Lower lobe of right lung (tissue), 2 donors: ENCODE results near the gene DAB2IP. TPM values are rescaled to one million over a fixed set of nuclear protein-coding genes. Genes with fewer than 3 reads are reported as not detected.

Source experiments
- ATAC-seq, 2 donors: fragments of 200-7000 bp; cut with Tn5 transposase; one replicate each; pipeline ENCODE4 v1.9.1; 2020 to 2022; ENCODE audit warnings: mild to moderate bottlenecking in 2 of 2, moderate library complexity in 2 of 2
- DNase-seq: peaks from one replicate; pipeline ENCODE4 v3.0.0-alpha.2; 2020
- H3K27ac ChIP-seq: fragments of 200-600 bp; one replicate; pipeline ENCODE4 v1.8.0; 2022
- H3K27me3 ChIP-seq: fragments of 200-600 bp; one replicate; pipeline ENCODE4 v1.8.0; 2022; ENCODE audit warnings: low read depth
- H3K36me3 ChIP-seq: fragments of 200-600 bp; one replicate; pipeline ENCODE4 v1.8.0; 2022; ENCODE audit warnings: mild to moderate bottlenecking
- H3K4me1 ChIP-seq: fragments of 200-600 bp; one replicate; pipeline ENCODE4 v1.8.0; 2022
- H3K4me3 ChIP-seq: fragments of 200-600 bp; one replicate; pipeline ENCODE4 v1.8.0; 2022; ENCODE audit warnings: mild to moderate bottlenecking
- H3K9me3 ChIP-seq: fragments of 200-600 bp; one replicate; pipeline ENCODE4 v1.8.0; 2022
- intact Hi-C: fragments of 100-400 bp; cut with DNase I; formaldehyde crosslinking; loops from one replicate; pipeline ENCODE4 v1.11.0; 2022
- total RNA-seq: library from RNA; stranded (reverse); fragmentation: NEBNext Ultra II Directional; extraction: Animal tissue kit (Norgen Biotek cat#: 25700); gene quantifications from one replicate; pipeline ENCODE4 v1.2.1, GENCODE V29; 2021
- TF ChIP-seq, protein P1 (sequence below): fragments of 200-600 bp; IDR thresholded peaks from one replicate; pipeline ENCODE4 v1.8.0; 2022; ENCODE audit warnings: antibody characterized with exemption, mild to moderate bottlenecking
- donor health status: DM: no; HTN: yes; CAD: no; lungs with severe emphysema.

DAB2IP gene
- total RNA-seq, 1 donor from 2014 or later: 54.1 TPM

DNA sequence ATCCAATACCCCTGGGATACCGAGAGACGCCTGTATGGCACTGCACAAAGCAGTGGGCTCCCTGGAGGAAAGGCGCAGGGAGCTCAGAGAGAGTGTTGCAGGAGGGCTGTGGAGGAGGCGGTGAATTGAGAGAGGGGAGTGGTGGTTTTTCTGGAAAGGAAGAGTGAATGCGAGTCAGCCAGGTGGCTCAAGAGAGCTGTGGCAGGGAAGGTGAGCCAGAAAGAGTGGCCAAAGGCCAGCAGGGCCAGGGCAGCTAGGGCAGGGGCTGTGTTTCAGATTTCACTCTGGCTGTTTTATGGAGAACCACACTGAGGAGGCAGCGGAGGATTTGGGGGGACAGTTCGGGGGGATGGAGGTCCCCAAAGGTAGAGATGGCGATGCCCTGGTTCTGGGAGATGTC lies 13.0 kb upstream of the DAB2IP start:
- intact Hi-C loops: no loop called here
- no peak overlapping the region for H3K4me3 ChIP-seq
- H3K9me3 ChIP-seq: no peaks in the 10 kb centered on the region
- no peaks in the 10 kb centered on the region for H3K27me3 ChIP-seq
- no peak for ATAC-seq
- TF ChIP-seq, protein P1, sequence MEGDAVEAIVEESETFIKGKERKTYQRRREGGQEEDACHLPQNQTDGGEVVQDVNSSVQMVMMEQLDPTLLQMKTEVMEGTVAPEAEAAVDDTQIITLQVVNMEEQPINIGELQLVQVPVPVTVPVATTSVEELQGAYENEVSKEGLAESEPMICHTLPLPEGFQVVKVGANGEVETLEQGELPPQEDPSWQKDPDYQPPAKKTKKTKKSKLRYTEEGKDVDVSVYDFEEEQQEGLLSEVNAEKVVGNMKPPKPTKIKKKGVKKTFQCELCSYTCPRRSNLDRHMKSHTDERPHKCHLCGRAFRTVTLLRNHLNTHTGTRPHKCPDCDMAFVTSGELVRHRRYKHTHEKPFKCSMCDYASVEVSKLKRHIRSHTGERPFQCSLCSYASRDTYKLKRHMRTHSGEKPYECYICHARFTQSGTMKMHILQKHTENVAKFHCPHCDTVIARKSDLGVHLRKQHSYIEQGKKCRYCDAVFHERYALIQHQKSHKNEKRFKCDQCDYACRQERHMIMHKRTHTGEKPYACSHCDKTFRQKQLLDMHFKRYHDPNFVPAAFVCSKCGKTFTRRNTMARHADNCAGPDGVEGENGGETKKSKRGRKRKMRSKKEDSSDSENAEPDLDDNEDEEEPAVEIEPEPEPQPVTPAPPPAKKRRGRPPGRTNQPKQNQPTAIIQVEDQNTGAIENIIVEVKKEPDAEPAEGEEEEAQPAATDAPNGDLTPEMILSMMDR: no peak
- DNase-seq: no peak
- no peak overlapping the region for H3K27ac ChIP-seq
- H3K4me1 ChIP-seq: peaks cover 34% of the 10 kb centered on the region
- H3K36me3 ChIP-seq: no peaks in the 10 kb centered on the region

DNA sequence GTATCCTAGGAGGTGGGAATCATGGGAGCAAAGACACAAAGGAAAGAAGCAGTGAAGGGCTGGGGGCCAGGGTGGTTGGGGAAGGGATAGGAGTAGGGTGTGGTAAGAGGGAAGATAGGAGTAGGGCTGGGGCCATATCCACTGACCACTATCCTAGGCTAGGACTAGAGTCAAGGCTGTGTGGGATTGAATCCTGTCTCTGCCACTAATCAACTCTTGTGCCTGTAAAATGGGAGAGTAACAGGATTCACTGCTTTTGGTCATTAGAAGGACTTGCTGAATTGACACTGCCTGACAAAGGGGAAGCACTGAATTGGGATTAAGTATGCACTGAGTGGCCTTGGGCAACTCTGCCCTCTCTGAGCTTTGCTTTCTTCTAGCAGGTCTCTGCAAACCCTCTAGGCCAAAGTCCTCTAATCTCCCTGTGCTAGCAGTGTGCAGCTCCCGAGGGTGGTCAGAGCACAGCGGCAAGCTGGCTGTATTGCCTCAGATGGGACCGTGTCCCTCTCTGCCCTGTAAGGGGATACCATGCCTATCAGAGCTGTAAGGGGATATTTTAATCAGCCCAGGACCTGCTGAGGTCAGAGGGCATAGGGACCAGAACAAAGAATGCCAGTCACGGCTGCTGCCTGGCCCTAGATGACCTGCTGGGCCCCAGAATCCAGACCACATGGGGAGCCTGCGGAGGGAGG lies 12.4 kb upstream of the DAB2IP start:
- Histone ChIP-seq H3K4me1 (peaks cover 34% of the 10 kb centered on the region), H3K27ac (no peak overlapping the region), H3K27me3 (no peaks in the 10 kb centered on the region), H3K9me3 (no peaks in the 10 kb centered on the region), H3K4me3 (no peak overlapping the region), H3K36me3 (no peaks in the 10 kb centered on the region)
- DNase-seq (no peak), ATAC-seq (no peak)
- intact Hi-C loops: no loop called here
- TF ChIP-seq, protein P1: no peak

DNA sequence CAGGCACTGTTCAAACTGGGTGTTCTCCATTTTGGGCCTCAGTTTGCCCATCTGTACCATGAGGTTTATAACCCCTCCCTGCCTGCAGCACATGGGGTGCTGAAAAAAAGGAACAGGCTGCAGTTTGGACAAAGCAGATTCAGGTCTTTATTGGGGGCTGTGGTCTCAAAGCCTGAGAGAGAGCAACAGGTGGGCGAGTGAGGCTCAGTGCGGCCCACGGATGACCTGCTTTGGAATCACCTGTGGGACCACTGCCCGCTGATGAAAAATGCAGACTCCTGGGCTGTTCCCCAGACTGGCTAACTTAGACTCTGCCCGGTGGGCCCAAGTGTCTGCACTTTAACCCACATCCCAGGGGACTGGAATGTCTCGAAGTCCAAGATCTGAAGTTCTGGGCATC lies 11.8 kb upstream of the DAB2IP start:
- TF ChIP-seq, protein P1: no peak
- ATAC-seq: no peak
- DNase-seq: no peak
- intact Hi-C loops: no loop called here
- Histone ChIP-seq H3K4me1 (peaks cover 28% of the 10 kb centered on the region), H3K9me3 (no peaks in the 10 kb centered on the region), H3K27ac (no peak overlapping the region), H3K27me3 (no peaks in the 10 kb centered on the region), H3K4me3 (no peak overlapping the region), H3K36me3 (no peaks in the 10 kb centered on the region)

DNA sequence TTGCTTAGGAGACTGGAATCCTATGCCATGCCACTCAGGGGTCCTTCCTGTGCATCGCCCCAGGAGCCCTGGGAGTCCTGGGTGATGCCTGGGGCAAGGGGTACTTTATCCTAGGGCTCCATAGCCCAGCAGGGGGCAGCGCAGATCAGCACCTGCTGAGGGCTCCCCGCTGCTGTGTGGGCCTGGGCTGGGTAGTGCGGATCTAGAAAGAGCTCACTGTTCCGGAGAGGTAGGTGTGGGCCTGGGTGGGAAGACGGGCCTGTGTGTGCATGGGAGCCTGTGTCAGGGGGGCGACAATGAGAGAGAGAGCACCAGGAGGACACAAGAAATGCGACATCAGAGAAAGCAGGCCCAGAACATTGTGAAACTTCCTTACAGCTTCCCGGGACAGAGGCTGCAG lies 11.4 kb upstream of the DAB2IP start:
- Histone ChIP-seq H3K36me3 (no peaks in the 10 kb centered on the region), H3K27ac (no peak overlapping the region), H3K4me1 (peaks cover 24% of the 10 kb centered on the region), H3K4me3 (no peak overlapping the region), H3K27me3 (no peaks in the 10 kb centered on the region), H3K9me3 (no peaks in the 10 kb centered on the region)
- DNase-seq: peak; percentile 65
- intact Hi-C loops: no loop called here
- peak; percentile 69 to 72 for ATAC-seq
- TF ChIP-seq, protein P1: peak; percentile 58

DNA sequence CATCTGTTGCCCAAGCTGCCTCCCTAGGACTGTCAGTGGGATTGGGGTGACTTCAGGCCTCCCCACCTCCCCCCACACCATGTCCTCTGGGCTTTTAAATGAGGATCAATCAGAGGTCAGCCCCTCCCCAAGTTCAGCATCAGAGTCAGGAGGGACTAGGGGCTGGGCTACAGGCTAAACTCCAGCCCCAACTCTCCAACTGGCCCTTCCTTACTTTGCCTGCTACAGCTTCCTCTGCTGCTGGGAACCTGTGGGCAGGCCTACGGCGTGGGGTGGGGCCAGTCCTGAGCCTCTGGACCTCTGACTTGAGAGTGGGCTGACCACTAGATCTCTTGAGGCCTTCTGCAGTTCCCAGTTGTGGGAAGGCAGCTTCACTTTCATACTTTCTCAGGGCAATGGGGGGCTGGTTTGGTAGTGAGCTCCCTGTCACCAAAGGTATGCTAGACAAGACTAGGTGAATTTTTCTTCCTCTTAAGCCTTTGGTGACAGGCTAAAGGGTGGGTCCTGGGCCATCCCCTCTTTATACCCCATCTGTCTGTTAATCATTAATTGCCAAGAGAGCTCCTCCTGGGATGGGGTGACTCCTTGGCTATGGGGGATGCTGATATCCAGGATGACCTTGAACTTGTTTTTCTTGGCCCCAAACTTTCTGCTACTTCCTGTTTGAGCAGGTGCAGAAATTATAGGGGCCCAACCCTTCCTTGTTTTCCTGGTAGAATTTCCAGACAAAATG lies 10.8 kb upstream of the DAB2IP start:
- no peaks in the 10 kb centered on the region for H3K36me3 ChIP-seq
- peaks cover 20% of the 10 kb centered on the region for H3K4me1 ChIP-seq
- no peak overlapping the region for H3K27ac ChIP-seq
- intact Hi-C loops: no loop called here
- H3K4me3 ChIP-seq: no peak overlapping the region
- TF ChIP-seq, protein P1: no peak
- ATAC-seq (peak; percentile 3 to 5), DNase-seq (no peak)
- no peaks in the 10 kb centered on the region for H3K27me3 ChIP-seq
- H3K9me3 ChIP-seq: no peaks in the 10 kb centered on the region
